Activated CD4-positive, CD25-positive, alpha-beta regulatory T cell (primary cell): ENCODE results near the gene LIPA.

Experiments
- DNase-seq, 4 experiments: peaks; one replicate each; lab custom pipeline; 2025; lab: John Stamatoyannopoulos, UW

Gene LIPA

DNA sequence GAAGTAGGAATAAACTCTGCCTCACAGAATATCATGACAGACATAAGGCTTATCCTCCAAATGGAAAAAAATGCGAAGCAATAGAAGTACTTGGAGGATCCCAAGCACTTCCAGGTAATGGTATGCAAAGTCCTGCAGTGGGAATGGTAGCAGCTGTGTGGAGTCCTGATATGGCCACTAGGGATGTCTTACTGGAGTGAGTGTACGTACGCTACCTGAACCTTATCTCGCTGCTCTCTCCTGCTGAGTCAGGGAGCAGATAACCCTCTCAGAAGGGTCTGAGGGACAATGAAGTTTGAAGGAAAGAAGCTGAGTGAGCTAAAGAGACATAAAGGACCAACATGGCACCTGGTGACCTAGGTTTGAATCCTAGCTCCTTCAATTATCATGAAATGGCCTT is 86.7 kb downstream of the LIPA start:
- DNase-seq, result no peak

DNA sequence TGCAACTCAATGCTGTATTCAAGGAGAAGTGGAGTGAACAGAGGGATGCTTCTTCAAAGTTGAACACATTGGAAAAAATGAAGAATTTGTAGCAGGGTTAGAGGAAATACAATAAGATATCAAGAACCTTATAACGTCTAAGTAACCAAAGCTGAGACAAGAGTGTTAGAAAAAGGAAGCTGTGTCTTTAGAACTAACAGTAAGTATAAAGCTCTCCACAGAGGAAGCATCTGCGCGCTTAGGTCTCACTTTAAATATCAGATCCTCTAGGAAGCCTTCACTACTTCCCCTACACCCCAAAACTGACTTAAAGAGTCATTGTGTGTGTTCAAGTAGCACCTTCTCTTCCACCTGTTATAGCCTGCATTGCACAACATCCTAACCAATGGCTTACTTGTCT is 87.5 kb downstream of the LIPA start:
- no peak for DNase-seq
